Right lobe of liver (tissue), 6 donors: ENCODE measurements around the gene RNU4-1. TPM values are rescaled to one million over a fixed set of nuclear protein-coding genes. Genes with fewer than 3 reads are reported as not detected.
"Not testable (repeated sequence)": the region's sequence is repeated elsewhere in the genome, so short reads cannot be mapped to it uniquely, and the experiment has no call there.

ENCODE experiments used
- ATAC-seq, 4 donors: fragments of 200-7000 bp; cut with Tn5 transposase; one replicate each; pipeline ENCODE4 v1.9.1; 2020; ENCODE audit warnings: mild to moderate bottlenecking in 4 of 4, moderate library complexity in 4 of 4
- DNase-seq, 3 donors: peaks; one replicate each; pipeline ENCODE4 v3.0.0-alpha.2; 2020
- H3K27ac ChIP-seq, 3 donors: fragments of 200-600 bp; one replicate each; pipeline ENCODE4 v1.8.0; 2022
- H3K27me3 ChIP-seq, 2 donors: fragments of 200-600 bp; one replicate each; pipeline ENCODE4 v1.8.0; 2022
- H3K36me3 ChIP-seq, 4 donors: fragments of 200-600 bp; sonication (generic) in 1 of 4; one replicate each; pipeline versions ENCODE4 v1.5.1 to v1.8.0; 2017 to 2022; ENCODE audit warnings: control low read depth in 1 of 4
- H3K4me1 ChIP-seq, 4 donors: fragments of 200-600 bp; sonication (generic) in 1 of 4; one replicate each; pipeline versions ENCODE4 v1.5.1 to v1.8.0; 2017 to 2022; ENCODE audit warnings: control low read depth in 1 of 4
- H3K4me3 ChIP-seq, 3 donors: fragments of 200-600 bp; one replicate each; pipeline ENCODE4 v1.8.0; 2022
- H3K9me3 ChIP-seq, 4 donors: fragments of 200-600 bp; sonication (generic) in 1 of 4; one replicate each; pipeline versions ENCODE4 v1.5.1 to v1.8.0; 2017 to 2022; ENCODE audit warnings: control low read depth in 1 of 4
- CTCF ChIP-seq, 4 donors: fragments of 200-600 bp in 3 of 4; fragments of 450-650 bp in 1 of 4; IDR thresholded peaks; one replicate each; pipeline versions ENCODE4 v1.5.1 to v1.8.0; 2016 to 2022; ENCODE audit warnings: antibody characterized with exemption in 4 of 4, mild to moderate bottlenecking in 2 of 4
- POLR2A ChIP-seq: fragments of 450-650 bp; IDR thresholded peaks from one replicate; pipeline ENCODE4 v1.6.1; 2017; ENCODE audit warnings: antibody characterized with exemption, mild to moderate bottlenecking
- WGBS: methylation state at CpG from one replicate; pipeline ENCODE4 v1.1.6; 2018; ENCODE audit warnings: low coverage, low lambda C conversion rate; ENCODE audit not compliant: insufficient coverage; ENCODE audit errors: missing lambda C conversion rate; 5-methylcytosine and 5-hydroxymethylcytosine counted together
- intact Hi-C, 2 donors: fragments of 100-400 bp; cut with DNase I; formaldehyde crosslinking; loops; one replicate each; pipeline versions ENCODE4 v1.11.2 to v1.14.1; 2022
- total RNA-seq, 6 experiments: library from RNA; depleted of rRNA in 2 of 6; stranded (reverse); fragments of >200 nt in 2 of 6; fragmentation: NEBNext Ultra II Directional in 3 of 6; extraction: Animal tissue kit (Norgen Biotek cat#: 25700) in 3 of 6; gene quantifications; one replicate each; pipeline versions ENCODE4 v1.1.0 to v1.2.4, GENCODE V29; 2016 to 2023
- donor health status: DM: no; HTN: yes; CAD: no.
- donor health status: DM: no; HTN: no; CAD: no.
- donor health status: DM: no; HTN: no; CAD: no.
- donor health status: DM: no; HTN: yes; CAD: no.
- donor health status: DM: no; HTN: yes; CAD: no.

The RNU4-1 gene
- total RNA-seq, 6 experiments from 2014 or later = under 0.01 to 2,710 (median 2,128) TPM; not detected in 1

GRCh38 chr12:120259418-120260202 lies 33.4 kb downstream of the RNU4-1 start:
- H3K36me3 ChIP-seq = no peaks in the 10 kb centered on the region
- TF ChIP-seq POLR2A (no peak), CTCF (IDR thresholded peaks at IDR 0.05) (no peak)
- ATAC-seq (no peak), DNase-seq (no peak)
- intact Hi-C loops = loop anchor here in 1 of 2 donors (5.0 kb wide), 1 partner anchor 32 kb away; no protein-coding TSS in a partner anchor
- no peak overlapping the region for H3K27ac ChIP-seq
- no peaks in the 10 kb centered on the region for H3K9me3 ChIP-seq
- H3K4me3 ChIP-seq = no peak overlapping the region
- H3K4me1 ChIP-seq = peaks cover 0 to 19% (median 6%) of the 10 kb centered on the region in 4 donors
- H3K27me3 ChIP-seq = no peaks in the 10 kb centered on the region
- WGBS = 79% methylated on average over 4 of the region's 8 CpGs

GRCh38 chr12:120258323-120258896 lies 34.6 kb downstream of the RNU4-1 start:
- ATAC-seq (no peak), DNase-seq (no peak)
- TF ChIP-seq POLR2A (no peak), CTCF (IDR thresholded peaks at IDR 0.05) (no peak)
- Histone ChIP-seq H3K27ac (no peak overlapping the region), H3K9me3 (no peaks in the 10 kb centered on the region), H3K4me3 (no peak overlapping the region), H3K36me3 (no peaks in the 10 kb centered on the region), H3K4me1 (peaks cover 0 to 11% (median 0%) of the 10 kb centered on the region in 4 donors), H3K27me3 (no peaks in the 10 kb centered on the region)
- intact Hi-C loops = no loop called here
- WGBS = 84% methylated on average over 5 of the region's 5 CpGs

DNA sequence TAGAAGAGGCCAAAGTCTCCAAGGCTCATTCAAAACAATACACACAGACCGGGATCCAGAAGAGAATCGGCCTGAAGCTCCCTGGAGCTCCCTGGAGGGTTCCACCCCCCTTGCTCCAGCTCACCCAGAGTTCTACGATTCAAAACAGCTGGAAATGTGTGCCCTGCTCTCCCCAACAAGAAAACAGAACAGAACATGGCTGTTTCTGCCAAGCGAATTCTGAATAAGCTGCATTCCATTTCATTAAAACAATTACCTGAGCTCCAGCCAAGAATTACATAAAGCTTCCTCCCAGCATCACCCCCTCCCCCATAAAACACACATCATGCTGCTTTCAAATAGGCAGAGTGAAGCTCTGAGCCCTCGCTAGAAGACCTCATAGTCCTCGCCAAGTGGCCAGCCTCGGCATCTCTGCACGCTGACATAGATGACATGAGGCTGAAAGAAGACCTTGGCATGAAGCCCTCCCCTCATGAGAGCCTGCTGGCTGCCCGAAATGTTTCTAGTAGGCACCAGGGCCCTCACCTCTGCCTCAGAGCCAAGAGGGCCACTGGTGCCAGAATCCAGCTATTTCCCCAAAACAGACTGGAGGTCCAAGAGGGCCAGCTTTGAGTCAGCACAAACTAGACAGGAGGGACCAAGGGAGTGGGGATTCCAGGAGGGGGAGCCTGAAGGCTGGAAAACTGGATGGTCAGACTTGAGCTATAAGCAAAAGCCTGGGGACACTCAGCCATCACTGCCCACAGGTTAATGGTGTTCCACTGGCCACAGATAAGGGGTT lies 35.8 kb downstream of the RNU4-1 start:
- DNase-seq = no peak
- WGBS = 56% methylated on average over 7 of the region's 9 CpGs
- Histone ChIP-seq H3K27me3 (no peaks in the 10 kb centered on the region), H3K36me3 (no peaks in the 10 kb centered on the region), H3K4me3 (no peak overlapping the region), H3K9me3 (no peaks in the 10 kb centered on the region), H3K27ac (peak overlapping the region; percentile 42 to 66 (median 50)), H3K4me1 (peaks cover 0 to under 1% (median 0%) of the 10 kb centered on the region in 4 donors)
- peak; percentile 34 to 68 (median 56) for ATAC-seq
- TF ChIP-seq CTCF (IDR thresholded peaks at IDR 0.05) = no peak
- no peak for TF ChIP-seq POLR2A
- intact Hi-C loops = no loop called here

GRCh38 chr12:120254809-120255208 lies 38.2 kb downstream of the RNU4-1 start:
- no peaks in the 10 kb centered on the region for H3K9me3 ChIP-seq
- no peaks in the 10 kb centered on the region for H3K27me3 ChIP-seq
- no peaks in the 10 kb centered on the region for H3K36me3 ChIP-seq
- no peak overlapping the region for H3K4me3 ChIP-seq
- ATAC-seq = peak; percentile 34 to 55 (median 46)
- peak overlapping the region in 2 of 3 donors; percentile 18 to 57 for H3K27ac ChIP-seq
- TF ChIP-seq POLR2A (no peak), CTCF (IDR thresholded peaks at IDR 0.05) (peak in 1 of 4 donors; percentile 10)
- no peaks in the 10 kb centered on the region for H3K4me1 ChIP-seq
- WGBS = 72% methylated on average over 7 of the region's 7 CpGs
- intact Hi-C loops = no loop called here
- DNase-seq = no peak

GRCh38 chr12:120253313-120253712 lies 39.7 kb downstream of the RNU4-1 start:
- peak in 1 of 4 donors; percentile 17 for ATAC-seq
- H3K27me3 ChIP-seq, H3K4me3 ChIP-seq, H3K9me3 ChIP-seq, H3K36me3 ChIP-seq, H3K27ac ChIP-seq, H3K4me1 ChIP-seq, intact Hi-C loops, DNase-seq: not testable (repeated sequence)
- 56% methylated on average over 6 of the region's 6 CpGs for WGBS
